ENCODE data around the gene CTNNA2.
"Not testable (repeated sequence)": the region's sequence is repeated elsewhere in the genome, so short reads cannot be mapped to it uniquely, and the experiment has no call there.

Gene CTNNA2

GRCh38 chr2:80112790-80113189, 599.9 kb downstream of the CTNNA2 start:
- DNase-seq, result no peak

DNA sequence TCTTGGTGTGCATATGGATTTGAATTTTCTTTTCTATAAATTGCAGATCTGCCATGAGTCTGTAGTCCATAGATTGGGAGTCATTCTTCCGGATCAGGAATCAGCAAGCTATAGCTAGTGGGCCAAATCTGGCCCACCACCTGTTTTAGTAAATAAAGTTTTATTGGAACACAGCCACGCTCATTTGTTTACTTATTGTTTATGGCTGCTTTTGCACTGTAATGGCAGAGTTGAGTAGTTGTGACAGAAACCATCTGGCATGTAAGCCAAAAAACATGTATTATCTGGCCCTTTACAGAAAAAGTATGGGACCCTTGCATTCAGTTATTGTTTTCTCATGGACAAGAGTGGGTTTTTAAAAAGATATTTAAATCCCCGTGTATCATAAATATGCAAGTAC, 600.5 kb downstream of the CTNNA2 start:
- no peak for DNase-seq

DNA sequence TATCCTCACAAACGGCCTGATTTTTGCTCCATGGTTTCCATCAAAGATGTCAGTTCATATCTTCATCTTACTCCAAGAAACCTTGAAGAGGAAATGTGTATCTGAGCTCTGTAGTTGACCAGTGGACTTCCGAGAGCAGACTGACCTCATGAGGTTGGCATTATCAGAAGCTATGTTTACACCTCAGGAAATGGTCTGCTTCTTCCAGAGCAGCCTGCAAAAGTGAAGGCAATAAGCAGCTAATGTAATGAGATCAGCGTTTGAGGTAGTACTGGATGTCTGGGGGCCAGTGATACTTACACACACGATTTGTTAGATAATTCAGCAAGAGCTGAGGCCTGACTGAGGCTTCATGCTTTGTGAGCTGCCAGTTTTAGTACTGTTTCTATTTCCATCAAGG, 602.0 kb downstream of the CTNNA2 start:
- DNase-seq, result no peak

- no peak for DNase-seq
Observed at GRCh38 chr2:80117401-80117800, 604.5 kb downstream of the CTNNA2 start.

DNA sequence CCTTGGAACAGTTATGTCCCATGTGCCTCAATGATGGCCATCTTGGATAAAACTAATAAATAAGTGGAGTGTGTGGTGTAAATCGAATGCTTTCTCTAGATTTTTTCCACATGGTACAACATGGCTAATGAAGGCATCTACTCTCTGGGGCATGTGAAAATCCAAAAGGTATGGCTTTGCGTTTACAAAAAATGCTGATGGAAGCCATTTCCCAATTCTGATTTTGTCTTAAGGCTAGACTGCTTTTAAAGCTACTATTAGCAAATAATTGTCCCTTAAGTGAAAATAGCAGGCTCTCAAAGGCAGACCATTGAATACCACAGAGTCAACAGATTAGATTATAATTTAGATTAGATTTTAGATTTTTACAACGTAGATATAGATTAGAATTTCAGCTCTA, 608.0 kb downstream of the CTNNA2 start:
- no peak for DNase-seq

GRCh38 chr2:80122675-80123074, 609.8 kb downstream of the CTNNA2 start:
- DNase-seq, result no peak

DNA sequence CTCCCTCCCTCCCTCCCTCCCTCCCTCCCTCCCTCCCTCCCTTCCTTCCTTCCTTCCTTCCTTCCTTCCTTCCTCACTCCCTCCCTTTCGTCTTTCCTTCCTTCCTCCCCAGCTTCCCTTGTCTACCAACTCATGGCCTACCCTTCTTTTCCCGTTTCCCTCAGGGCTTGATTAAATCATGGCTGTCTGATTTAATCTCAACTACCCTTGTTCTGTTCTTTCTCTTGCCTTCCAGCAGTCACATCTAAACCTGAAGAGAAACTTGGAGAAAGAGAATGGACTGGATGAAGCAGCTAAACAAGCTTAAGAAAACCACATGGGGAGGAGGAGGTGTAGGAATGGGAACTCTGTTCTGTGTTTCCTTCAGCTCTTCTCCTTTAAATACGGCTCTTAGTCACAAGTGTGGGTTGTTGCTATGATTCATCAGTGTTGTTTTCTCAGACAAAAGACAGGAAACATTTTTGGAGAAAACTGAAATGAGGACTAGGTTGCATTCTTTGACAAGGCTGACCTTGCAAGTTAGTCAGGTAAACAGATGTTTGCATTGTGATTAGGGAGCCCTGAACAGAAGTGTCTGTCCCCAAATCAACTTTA, 613.8 kb downstream of the CTNNA2 start:
- DNase-seq, result no peak

DNA sequence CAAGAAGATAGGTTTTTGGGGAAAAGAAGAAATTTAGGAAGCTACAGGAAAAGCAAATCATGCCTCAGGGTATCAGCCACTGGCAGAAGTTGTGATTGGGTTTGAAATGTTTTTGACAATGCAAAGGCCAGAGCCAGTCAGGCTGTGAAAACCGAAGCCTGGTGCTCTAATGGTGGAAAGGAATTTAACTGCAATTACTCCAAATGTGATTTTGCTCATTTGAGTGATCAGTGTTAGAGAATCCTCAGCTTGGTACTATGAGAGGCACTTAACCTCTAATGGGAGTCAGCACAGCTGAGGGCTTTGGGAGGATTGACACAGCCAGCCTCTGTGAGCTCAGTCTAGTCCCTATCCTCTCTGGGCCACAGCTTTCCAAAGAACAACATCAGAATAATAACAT, 615.2 kb downstream of the CTNNA2 start:
- no peak for DNase-seq

GRCh38 chr2:80132281-80132680, 619.4 kb downstream of the CTNNA2 start:
- no peak for DNase-seq

- no peak for DNase-seq
Observed at GRCh38 chr2:80135001-80135400, 622.1 kb downstream of the CTNNA2 start.

- DNase-seq, result no peak
Observed at GRCh38 chr2:80136338-80136737, 623.5 kb downstream of the CTNNA2 start.

GRCh38 chr2:80139001-80139400, 626.1 kb downstream of the CTNNA2 start:
- DNase-seq, result no peak

- no peak for DNase-seq
Observed at GRCh38 chr2:80141007-80141726, 628.3 kb downstream of the CTNNA2 start.

DNA sequence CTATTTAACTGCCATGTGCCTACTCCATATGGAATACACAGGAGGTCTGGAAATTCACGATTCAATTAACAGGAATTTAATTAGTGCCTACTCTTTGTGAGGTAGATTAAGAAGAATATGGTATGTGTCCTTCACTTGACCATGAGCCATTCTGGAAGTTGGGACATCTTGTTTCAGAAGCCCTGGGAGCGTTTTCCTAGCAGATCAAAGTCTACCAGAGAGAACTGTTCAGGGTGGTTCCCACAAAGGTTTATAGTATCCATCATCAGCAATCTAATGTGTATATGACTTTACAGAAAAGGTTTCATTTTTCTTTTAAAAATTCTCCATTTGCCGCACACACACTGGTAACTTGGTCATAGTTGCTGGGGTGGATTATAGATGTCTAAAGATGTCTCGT, 632.6 kb downstream of the CTNNA2 start:
- no peak for DNase-seq

GRCh38 chr2:80146757-80147156, 633.9 kb downstream of the CTNNA2 start:
- not testable (repeated sequence) for DNase-seq

GRCh38 chr2:80147690-80148089, 634.8 kb downstream of the CTNNA2 start:
- no peak for DNase-seq

GRCh38 chr2:80148906-80149305, 636.1 kb downstream of the CTNNA2 start:
- DNase-seq, result no peak

- no peak for DNase-seq
Observed at GRCh38 chr2:80149991-80150390, 637.1 kb downstream of the CTNNA2 start.

- no peak for DNase-seq
Observed at GRCh38 chr2:80151248-80151647, 638.4 kb downstream of the CTNNA2 start.

- DNase-seq, result no peak
Observed at GRCh38 chr2:80151651-80152050, 638.8 kb downstream of the CTNNA2 start.

GRCh38 chr2:80153151-80153550, 640.3 kb downstream of the CTNNA2 start:
- no peak for DNase-seq

DNA sequence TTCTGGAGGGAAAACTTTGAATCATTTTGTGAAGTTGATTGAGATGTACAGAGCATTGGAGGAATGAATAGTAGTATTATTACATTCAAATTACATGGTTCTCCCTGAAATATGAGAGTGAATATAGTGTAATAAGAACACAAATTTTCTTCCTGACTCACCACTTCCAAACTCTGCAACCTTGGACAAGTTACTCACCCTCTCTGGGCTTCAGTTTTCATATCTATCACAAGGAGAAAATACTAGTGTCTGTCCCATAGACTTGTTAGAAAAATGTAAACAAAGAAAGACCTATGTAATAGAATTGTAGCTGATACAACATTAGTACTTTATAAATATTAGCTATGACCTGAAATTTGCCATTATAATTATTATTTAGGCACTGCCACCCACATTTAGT, 640.9 kb downstream of the CTNNA2 start:
- DNase-seq, result no peak

GRCh38 chr2:80154231-80154915, 641.5 kb downstream of the CTNNA2 start:
- DNase-seq, result no peak

GRCh38 chr2:80164375-80164774, 651.5 kb downstream of the CTNNA2 start:
- no peak for DNase-seq
